ENCODE data around the gene SLC37A2. TPM values are rescaled to one million over a fixed set of nuclear protein-coding genes. Genes with fewer than 3 reads are reported as not detected.

SLC37A2 gene
- total RNA-seq, 1 experiment from 2014 or later: 10.2 TPM

- Histone ChIP-seq H3K9ac (ENCODE audit: low read length) (no peak overlapping the region), H3K27ac (ENCODE audit: low read length) (no peak overlapping the region), H2AFZ (ENCODE audit: low read length) (no peak overlapping the region), H3K9me2 (replicated peaks; ENCODE audit: low read length) (no peaks in the 10 kb centered on the region), H4K20me1 (ENCODE audit: low read length) (no peaks in the 10 kb centered on the region), H3K9me3 (ENCODE audit: low read length) (no peaks in the 10 kb centered on the region), H3K4me2 (ENCODE audit: low read length) (no peak overlapping the region), H3K36me3 (ENCODE audit: low read depth, low read length) (no peaks in the 10 kb centered on the region), H3K27me3 (ENCODE audit: low read length) (0 out of 2 replicates have a peak, but pooled peaks cover 9% of the 10 kb centered on the region), H3K4me1 (ENCODE audit: insufficient read depth, low read length) (peaks cover 7% of the 10 kb centered on the region), H3F3A (ENCODE audit: low read length, unreplicated experiment) (no peaks in the 10 kb centered on the region), H3K79me2 (ENCODE audit: low read length) (peaks cover 17% of the 10 kb centered on the region), H3K4me3 (ENCODE audit: low read length) (no peak overlapping the region)
- ChIA-PET CTCF (no interaction called here), POLR2A (ENCODE audit: unreplicated experiment) (interaction anchor here (0.6 kb wide), 1 partner anchor 10 kb away, joined by 4 read pairs; no protein-coding TSS in a partner anchor)
- TF ChIP-seq EZH2phosphoT487 (IDR thresholded peaks at IDR 0.05; ENCODE audit: borderline replicate concordance, low read length) (no peak), EZH2 (IDR thresholded peaks at IDR 0.05; ENCODE audit: low read length, unreplicated experiment) (no peak), CTCF (conservative IDR thresholded peaks at IDR 0.05; ENCODE audit: low read depth, low read length) (peak; percentile 39)
- no TSS peak for BruUV-seq (replicated peaks)
- intact Hi-C loops (cut with micrococcal nuclease): no loop called here
- DNase-seq: no peak
- ATAC-seq: no peak
Observed at GRCh38 chr11:125114518-125114917, 51.4 kb downstream of the SLC37A2 start.

DNA sequence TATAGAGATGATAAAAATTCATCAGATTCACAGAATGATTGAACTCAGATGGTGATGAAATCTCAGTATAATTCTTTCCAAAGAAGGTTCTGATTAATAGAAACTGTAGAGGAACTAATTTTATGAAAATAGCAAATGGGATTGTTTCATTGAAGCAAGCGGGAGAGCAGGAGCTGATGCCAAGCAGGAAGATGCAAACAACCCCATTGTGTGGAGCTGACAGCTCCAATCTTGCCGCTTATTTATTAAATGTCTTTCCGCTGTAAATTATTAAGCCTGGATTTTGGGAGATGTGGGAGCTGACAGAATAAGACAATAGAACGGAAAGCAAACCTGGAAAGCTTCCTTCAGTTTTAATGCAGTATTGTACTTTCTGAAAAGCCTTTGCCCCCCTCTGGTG, 54.3 kb downstream of the SLC37A2 start:
- no peak overlapping the region for H2AFZ ChIP-seq (ENCODE audit: low read length)
- DNase-seq (no peak), ATAC-seq (no peak)
- H3K4me1 ChIP-seq (ENCODE audit: insufficient read depth, low read length): no peaks in the 10 kb centered on the region
- CTCF ChIA-PET: no interaction called here
- H3K27me3 ChIP-seq (ENCODE audit: low read length): 0 out of 2 replicates have a peak, but pooled peaks cover 9% of the 10 kb centered on the region
- H3K4me3 ChIP-seq (ENCODE audit: low read length): no peak overlapping the region
- intact Hi-C loops (cut with micrococcal nuclease): no loop called here
- TF ChIP-seq CTCF (conservative IDR thresholded peaks at IDR 0.05; ENCODE audit: low read depth, low read length) (no peak), EZH2 (IDR thresholded peaks at IDR 0.05; ENCODE audit: low read length, unreplicated experiment) (no peak), EZH2phosphoT487 (IDR thresholded peaks at IDR 0.05; ENCODE audit: borderline replicate concordance, low read length) (no peak)
- no peaks in the 10 kb centered on the region for H3K36me3 ChIP-seq (ENCODE audit: low read depth, low read length)
- BruUV-seq (replicated peaks): no TSS peak
- H3K9ac ChIP-seq (ENCODE audit: low read length): no peak overlapping the region
- no peaks in the 10 kb centered on the region for H3K9me3 ChIP-seq (ENCODE audit: low read length)
- POLR2A ChIA-PET (ENCODE audit: unreplicated experiment): no interaction called here
- H3F3A ChIP-seq (ENCODE audit: low read length, unreplicated experiment): no peaks in the 10 kb centered on the region
- no peaks in the 10 kb centered on the region for H4K20me1 ChIP-seq (ENCODE audit: low read length)
- H3K4me2 ChIP-seq (ENCODE audit: low read length): no peak overlapping the region
- H3K79me2 ChIP-seq (ENCODE audit: low read length): no peaks in the 10 kb centered on the region
- H3K27ac ChIP-seq (ENCODE audit: low read length): no peak overlapping the region
- H3K9me2 ChIP-seq (replicated peaks; ENCODE audit: low read length): no peaks in the 10 kb centered on the region

DNA sequence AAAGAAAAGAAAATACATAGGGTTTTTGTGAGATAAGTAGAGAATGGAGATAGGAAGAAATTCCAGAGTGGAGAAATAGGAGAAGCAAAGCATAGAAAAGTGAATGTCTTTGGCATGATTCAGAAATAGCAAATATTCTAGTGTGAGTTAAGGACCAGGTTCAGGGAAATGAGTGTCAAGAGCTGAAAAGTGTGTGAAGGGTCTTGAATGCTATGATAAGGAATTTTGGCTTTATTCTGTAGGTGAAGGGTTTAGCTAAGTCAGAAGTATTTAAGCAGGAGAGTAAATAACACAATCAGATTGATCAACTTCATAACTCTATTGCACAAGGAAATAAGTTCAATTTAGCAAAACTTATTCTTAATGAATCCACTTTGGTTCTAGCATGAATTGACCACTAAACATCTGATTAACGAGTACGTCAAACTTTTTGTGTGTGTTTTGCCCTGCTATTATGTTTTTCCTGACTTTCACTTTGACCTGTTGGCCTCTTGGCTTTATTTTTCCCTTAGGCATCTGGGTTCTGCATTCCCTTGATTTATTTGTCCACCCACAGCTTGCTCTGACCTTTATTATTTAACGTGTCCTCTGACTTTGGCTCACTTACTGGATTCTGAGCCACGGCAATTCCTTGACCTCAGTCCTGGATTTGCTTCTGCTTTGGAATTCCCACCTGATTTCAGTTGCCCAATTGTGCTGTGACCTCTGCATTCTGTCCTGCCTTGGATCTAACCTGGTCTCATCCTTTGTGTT, 60.3 kb downstream of the SLC37A2 start:
- Histone ChIP-seq H3K9me2 (replicated peaks; ENCODE audit: low read length) (no peaks in the 10 kb centered on the region), H3K36me3 (ENCODE audit: low read depth, low read length) (no peaks in the 10 kb centered on the region), H3K79me2 (ENCODE audit: low read length) (no peaks in the 10 kb centered on the region), H3K4me3 (ENCODE audit: low read length) (no peak overlapping the region), H3F3A (ENCODE audit: low read length, unreplicated experiment) (no peaks in the 10 kb centered on the region), H3K27ac (ENCODE audit: low read length) (no peak overlapping the region), H3K9me3 (ENCODE audit: low read length) (no peaks in the 10 kb centered on the region), H3K4me2 (ENCODE audit: low read length) (peak overlapping the region; percentile 43; the same call in 1 of the 2 replicates), H2AFZ (ENCODE audit: low read length) (peak overlapping the region; percentile 86), H4K20me1 (ENCODE audit: low read length) (no peaks in the 10 kb centered on the region), H3K4me1 (ENCODE audit: insufficient read depth, low read length) (peaks cover 11% of the 10 kb centered on the region), H3K9ac (ENCODE audit: low read length) (no peak overlapping the region), H3K27me3 (ENCODE audit: low read length) (no peaks in the 10 kb centered on the region; the same call in 1 of the 2 replicates)
- DNase-seq (no peak), ATAC-seq (no peak)
- ChIA-PET CTCF (interaction anchor here (0.5 to 1.5 kb wide), 4 partner anchors 12 to 152 kb away, joined by 3 to 10 read pairs (median 5); partner anchors contain the start of gene TMEM218), POLR2A (ENCODE audit: unreplicated experiment) (no interaction called here)
- BruUV-seq (replicated peaks): no TSS peak
- intact Hi-C loops (cut with micrococcal nuclease): no loop called here
- TF ChIP-seq EZH2 (IDR thresholded peaks at IDR 0.05; ENCODE audit: low read length, unreplicated experiment) (no peak), CTCF (conservative IDR thresholded peaks at IDR 0.05; ENCODE audit: low read depth, low read length) (no peak), EZH2phosphoT487 (IDR thresholded peaks at IDR 0.05; ENCODE audit: borderline replicate concordance, low read length) (no peak)

Data from PC-3 (cell line).